GM18507 (cell line): ENCODE results near the gene NACC2.

Experiments used
- DNase-seq: peaks from one replicate; pipeline ENCODE4 v3.0.0; 2011; ENCODE audit warnings: low read depth; ENCODE audit not compliant: insufficient read length; ENCODE audit errors: extremely low spot score
- FAIRE-seq: peaks from 2 replicates; lab custom pipeline; 2011; peaks lifted over from hg19 to GRCh38; lab: Jason Lieb, UNC

NACC2 gene

DNA sequence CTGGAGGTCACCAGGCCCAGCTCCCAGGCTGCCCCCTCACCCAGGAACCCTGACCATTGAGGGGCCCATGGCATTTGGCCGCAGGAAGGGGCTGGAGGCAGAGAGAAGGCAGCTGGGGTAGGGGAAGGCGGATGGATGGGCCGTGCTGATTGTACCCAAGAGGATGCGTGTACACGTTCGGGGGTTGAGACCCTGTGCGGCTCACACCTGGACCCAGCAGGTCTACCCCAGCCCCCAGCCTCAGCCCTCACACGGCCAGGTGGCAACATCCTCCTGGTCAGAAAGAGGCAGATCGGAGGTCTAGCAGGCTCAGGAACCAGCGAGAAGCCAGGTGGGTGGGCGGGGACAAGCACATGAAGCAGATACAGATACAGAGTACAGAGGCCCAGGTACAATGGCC is 33.7 kb downstream of the NACC2 start:
- FAIRE-seq = no peak
- DNase-seq = no peak

DNA sequence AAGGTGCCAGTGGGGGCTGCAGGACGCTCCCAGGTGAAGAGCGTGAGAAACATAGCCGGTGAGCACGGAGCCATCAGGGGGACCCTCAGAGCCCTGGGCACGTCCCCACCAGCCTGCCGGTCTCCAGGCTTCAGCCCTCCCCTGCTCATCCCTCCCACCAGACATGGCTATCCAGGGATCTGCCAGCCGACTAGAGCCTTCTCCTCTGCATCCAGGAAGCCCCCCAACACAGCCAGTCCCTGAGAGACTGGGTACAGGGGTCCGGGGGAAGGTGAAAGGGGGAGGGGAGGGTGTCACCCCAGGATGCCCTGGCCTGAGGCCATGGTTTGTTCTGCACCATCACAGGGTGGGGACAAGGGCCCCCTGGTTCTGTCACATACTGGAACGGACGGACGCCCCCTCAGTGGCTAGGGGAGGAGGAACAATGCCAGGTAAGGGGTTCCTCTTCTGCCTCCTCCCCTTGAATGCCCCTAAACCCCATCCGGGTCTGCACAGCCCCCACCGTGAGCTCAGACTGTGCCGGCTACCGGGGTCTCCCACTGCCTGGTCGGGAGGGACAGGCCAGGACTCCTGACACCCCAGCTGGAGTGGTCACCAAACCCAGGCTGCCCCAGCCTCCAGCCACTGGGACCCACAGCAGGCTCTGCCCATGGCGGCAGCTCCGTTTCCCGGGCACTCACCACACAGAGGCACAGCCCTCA is 34.3 kb downstream of the NACC2 start:
- DNase-seq (no peak), FAIRE-seq (no peak)

DNA sequence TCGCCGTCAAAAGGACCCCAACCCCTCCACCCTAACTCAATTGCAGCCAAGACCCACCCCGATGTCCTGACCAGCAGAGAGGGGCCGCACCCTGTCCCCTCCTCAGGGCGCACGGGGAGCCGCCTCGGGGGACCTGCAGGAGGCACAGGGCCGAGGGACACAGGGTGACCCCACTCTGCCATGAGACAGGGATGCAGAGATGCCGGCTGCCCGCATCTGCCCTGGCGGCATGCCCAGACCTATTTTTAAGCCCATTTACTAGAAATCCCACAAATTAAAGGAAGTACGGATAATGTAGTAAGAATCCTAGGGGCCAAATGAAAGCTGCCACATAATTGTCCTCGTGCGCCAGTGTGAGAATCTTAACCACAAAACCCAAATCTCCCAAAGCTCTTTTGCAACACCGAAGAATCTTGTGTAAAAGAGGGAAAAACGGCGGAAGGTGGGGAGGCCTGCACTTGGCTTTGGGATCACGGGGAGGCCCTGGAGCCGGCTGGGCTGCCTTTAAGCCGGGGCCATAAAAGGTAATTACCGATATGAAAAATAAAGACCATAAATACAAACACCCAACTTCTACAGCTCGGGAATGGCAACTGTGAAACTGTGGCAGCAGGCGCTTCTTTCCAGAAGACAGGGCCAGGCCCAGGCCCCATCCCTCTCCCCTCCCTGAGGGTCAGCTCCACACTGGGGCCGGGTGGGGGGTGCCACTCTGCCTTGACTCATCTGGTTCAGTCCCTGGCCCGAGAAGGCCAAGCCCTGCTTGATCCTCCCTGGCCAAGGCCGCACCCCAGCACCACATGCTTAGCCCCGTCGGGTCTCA is 35.0 kb downstream of the NACC2 start:
- FAIRE-seq (no peak), DNase-seq (no peak)

DNA sequence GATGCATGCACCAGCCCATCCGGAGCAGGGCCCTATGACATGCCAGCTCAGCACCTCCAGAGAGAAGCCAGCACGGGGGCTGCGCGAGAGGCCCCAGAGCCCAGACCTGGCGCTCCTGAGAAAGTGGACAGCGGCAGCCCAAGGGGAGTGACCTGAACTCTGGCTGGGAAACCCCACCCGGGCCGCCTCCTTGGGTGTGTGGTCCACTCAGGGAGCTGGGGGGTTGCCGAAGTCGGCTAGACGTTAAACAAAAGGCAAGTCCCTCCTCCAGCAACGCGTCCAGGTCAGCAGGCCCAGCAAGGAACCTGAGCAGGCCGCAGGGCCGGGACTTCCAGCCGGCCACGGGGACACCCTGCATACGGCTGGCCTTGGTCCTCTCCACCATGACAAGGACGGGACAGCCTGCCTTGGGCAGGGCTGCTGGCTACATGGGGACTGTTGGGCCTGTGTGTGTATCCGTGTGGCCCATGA is 35.7 kb downstream of the NACC2 start:
- no peak for DNase-seq
- FAIRE-seq = no peak

DNA sequence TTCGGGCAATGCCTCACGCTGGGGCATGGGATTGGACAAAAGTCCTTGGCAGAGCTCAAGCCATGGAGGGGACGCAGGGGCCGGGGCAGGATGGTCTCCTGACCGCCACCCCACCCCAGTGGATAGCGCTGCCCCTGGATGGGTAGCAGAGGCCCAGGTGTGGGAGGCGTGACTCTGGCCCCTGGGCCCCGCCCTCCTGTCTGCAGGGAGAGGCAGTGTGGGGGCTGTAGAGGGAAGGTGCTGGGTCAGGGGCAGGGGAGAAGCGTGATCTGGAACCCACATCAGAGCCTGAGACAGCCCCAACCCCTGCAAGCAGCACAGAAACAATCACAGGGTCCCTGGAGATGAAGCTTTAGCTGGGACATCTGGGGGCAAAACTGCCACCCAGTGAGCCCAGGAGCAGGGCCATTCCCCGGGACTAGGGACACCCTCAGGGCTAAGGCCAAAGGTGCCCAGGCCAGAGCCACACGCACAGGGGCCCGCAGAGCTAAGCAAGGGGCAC is 36.2 kb downstream of the NACC2 start:
- FAIRE-seq = no peak

DNA sequence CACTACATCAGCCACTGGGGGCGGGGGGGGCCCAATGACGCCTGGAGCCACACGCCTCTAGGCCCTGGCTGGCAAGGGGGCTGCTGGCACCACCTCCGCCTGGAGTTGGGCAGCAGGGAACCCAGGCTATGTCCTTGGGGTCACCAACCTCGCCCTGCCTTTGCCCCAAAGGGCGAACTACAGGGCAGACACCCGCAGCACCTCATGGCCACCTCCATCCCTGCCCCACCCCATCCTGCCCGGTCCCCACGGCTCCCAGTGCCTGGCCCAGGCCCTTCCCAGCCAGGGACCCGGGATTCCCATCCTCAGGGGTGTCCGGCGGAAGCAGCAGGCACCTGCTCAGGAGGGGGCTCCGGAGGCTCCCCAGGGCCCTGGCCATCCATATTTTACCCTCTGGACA is 37.0 kb downstream of the NACC2 start:
- DNase-seq = no peak

More for the DNA sequence above, 36.2 kb downstream of the NACC2 start:
- DNase-seq = no peak

DNA sequence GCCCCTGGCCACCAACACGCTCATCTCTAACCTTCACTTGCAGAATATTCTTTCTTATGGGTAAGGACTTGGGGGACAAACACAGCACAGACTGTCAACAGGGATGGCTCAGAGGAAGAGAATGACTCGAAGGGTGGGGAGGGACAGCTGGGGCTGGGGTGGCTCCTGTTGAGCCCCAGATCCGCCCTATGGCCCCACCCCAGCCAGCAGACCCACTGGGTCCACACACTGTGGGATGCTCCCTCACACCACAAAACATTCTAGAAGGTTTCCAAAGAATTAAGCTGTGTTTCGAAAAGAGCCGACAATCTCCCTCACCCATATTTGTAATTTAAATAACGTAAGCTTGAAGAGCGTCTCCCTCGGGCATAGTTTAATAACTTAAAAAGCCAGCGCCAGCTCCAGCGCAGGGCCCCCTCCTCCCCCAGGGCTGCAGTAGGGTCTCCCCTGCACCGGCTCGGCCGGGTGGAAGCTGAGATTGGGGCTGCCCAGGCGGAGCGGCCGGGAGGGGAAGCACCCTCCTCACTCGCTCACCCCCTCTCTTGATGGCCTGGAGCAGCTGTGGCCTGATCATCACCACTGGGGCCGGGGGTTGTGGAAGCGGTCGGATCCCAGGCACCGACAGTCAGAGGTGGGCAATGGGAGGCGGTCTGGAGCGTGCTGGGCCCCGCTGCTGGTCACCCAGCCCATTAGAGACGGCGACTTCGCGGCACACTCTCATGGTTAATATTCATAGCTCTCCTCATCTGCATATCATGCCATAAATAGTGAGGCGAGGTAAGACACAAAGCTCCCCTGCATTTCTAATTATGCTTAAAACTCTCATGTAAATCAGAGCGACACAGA is 37.6 kb downstream of the NACC2 start:
- FAIRE-seq = no peak
- no peak for DNase-seq

More for the DNA sequence above, 37.0 kb downstream of the NACC2 start:
- FAIRE-seq = no peak

DNA sequence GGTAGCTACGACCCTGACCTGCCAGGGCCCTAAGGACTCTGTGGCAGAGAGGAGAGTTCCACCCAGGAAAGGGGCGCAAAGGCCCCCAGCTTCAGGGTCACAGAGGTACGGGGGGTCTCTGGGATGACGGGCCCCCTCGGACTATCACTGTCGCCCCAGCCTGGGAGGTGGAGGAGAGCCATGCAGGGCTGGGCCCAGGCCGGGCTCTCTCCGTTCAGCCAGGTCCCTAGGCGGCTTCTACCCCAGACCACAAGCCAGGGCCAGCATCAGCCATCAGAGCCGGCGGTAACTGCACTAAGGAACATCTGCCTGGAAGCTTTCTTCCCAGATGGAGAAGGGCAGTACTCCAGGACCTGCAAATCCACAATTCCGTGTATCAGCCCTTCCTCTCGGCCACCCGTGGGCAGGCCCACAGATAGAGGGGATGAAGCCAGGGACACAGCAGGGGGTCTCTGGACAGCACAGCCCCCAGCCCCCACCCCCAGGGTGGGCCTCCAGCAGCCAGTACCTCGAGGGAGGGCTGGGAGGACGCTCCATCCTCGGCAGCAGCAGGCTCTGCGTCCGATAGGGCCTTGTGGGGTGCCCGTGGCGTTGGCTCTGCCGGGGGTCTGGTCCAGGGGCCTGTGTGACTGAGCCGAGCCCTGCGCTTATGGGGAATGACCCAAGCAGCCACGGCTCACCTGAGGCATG is 38.4 kb downstream of the NACC2 start:
- FAIRE-seq = no peak

DNA sequence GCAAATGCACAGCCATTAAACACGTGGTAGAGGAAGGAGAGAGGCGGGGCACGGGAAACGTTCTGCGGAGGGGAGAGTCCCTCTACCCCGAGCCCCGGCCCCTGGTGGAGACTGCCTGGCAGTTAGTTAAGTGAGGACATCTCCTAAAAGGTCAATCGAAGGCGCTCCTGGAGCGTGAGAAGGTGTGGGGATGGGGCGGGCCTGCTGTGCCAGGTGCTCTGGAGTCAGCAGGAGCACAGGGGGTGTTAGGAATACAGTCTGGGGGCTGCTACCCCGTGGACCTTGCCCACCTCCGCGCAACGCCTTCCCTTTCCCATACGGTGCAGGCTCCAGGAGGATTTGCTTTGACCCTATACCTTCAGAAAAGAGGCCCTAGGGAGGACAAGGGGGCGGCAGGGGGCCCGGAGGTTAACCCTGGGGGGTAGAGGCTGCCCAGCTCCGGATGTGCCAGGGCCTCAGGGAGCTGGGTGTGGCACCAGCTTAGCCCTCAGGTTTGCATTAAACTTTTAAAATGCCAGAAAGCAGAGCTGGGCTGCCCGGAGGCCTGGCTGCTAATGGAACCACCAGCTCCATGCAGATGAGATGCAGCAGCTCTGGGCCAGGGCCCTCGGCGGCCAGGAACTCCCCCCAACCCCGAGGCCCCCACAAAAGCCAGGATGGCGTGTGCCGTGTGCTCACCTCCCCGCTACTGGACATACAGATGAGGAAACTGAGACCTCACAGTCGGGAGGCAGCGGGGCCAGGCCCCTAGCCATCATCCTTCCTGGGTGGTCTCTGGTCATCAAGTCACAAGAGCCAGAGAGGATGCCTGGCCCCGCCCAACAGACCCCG is 39.2 kb downstream of the NACC2 start:
- FAIRE-seq (no peak), DNase-seq (no peak)

More for the DNA sequence above, 38.4 kb downstream of the NACC2 start:
- no peak for DNase-seq

DNA sequence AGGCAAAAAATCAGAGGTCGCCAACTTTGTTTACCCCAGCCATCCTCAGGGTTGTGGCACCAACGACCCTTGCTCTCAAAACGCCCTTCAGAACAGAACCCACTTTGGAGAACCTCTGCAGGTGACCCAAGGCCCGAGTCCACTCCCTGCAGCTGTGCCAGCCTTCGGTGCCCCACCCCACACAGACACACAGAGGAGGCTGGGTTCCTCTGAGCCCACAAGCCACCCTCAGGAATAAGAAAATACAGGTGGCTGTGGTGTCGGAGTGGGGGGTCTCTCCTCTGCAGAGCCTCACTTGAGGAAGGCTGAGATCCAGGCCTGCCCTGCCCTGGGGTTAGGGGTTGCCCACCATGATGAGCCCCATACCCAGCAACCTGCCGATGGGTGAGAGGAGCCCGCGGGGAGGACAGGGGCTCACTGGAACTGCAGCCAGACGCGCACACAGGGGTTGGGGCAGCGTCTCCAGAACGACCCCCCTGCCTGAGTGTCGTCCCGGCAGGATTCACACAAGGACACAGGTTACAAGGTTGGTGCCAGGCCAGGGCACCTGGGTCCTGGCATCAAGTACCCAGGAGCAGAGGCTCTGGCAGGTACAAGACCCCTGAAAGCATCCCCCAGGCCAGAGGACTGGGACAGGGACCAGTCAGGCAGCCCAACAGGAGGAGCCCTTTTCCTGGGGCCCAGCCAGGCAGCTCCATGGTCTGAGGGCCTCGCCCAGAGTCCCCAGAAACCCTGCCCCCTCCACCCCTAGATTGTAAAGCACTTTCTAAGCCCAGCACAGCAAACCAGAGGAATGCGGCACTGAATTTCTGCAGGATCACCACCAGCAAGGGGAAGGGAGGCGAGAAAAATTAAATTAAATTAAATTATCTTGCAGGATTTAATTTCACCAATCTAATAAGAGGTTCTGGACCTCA is 40.0 kb downstream of the NACC2 start:
- DNase-seq = no peak
- no peak for FAIRE-seq

DNA sequence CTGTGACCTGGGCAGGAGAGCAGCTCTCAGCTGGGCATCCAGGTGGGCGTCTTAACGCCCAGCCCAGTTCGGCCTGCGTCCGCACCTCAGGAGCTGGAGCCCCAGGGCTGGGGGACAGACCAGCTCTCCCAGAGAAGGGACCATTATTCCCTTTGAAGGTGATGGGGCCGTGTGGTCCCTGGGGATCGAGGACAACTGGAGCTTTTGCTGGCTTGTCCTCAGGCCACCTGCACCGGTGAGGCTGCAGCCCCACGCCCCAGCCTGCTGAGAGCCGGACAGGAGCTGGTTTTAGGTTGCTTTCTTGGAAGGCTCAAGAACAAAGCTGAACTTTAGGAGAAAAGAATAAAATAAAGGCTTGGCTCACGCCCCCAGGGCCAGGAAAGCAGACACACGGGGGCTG is 40.9 kb downstream of the NACC2 start:
- FAIRE-seq (no peak), DNase-seq (no peak)

DNA sequence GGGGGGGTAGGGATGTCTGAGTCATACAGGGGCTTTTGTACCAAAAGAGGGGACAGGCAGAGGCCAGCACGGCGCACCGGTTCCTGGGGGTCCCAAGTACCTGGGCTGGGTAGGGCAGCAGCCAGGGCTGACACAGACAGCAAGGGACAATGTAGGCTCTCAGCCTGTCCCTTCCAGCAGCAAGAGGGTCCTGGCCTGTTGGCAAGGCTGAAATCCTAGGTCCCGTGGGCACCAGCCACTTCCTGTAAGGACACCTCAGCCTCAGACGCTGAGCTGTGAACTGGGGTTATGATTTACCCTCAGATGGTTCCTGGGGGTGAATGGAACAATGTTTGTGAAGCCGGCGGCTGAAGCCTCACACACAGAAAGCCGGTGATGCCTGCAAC is 41.3 kb downstream of the NACC2 start:
- DNase-seq (no peak), FAIRE-seq (no peak)

DNA sequence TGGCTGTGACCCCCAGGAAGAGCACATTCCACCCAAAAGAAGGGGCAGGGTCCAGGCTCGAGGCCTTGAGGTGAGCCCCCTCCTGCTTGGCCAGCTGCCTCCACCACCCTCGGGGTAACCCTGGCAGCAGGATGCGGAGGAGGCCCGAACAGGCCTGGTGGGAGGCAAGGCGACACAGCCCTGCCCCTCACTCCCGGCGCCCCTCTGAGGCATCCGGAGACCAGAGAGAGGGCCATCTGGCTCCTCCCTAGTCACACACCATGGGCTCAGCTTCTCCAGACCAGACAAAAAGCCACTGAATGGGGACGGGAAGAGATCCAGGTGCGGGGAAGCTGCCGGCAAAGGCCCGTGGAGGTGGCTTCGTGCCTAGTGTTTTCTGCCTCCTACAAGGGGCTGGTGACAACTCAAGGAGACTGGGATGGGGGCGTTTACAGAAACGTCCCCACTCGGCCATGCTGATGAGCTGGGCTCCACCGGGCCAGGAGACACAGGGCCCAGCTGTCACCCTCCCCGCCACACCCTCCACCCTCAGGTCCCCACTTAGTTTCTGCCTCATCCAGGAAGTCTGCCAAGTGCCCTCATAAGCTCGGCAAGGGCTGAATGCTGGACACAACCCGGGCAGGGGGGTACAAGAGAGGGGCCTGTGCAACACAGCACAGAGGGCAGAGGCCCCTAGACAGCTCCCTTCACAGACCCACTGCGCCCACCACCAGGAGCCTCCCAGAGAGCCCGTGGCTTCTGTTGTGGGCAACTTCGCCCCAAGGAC is 41.9 kb downstream of the NACC2 start:
- FAIRE-seq (no peak), DNase-seq (no peak)

DNA sequence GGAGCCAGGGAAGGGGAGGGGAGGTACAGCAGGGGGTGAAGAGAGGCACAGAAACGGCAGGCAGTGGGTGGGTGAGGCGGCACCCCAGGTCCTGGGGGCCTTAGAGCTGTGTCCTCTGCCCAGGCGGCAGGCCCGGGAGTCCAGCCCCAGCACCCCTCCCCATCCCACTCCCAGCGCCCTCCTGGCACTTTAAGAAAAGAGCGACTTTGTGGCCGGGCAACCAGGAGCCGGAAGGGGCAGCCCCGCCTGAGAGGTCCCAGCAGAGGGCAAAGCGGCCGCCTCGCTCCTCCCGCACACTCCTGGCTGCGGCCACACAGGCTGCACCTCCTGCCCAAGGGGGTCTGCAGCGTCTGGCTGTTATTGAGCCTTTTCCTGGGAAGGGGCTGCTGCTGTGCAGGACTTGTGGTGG is 42.6 kb downstream of the NACC2 start:
- DNase-seq (no peak), FAIRE-seq (no peak)

DNA sequence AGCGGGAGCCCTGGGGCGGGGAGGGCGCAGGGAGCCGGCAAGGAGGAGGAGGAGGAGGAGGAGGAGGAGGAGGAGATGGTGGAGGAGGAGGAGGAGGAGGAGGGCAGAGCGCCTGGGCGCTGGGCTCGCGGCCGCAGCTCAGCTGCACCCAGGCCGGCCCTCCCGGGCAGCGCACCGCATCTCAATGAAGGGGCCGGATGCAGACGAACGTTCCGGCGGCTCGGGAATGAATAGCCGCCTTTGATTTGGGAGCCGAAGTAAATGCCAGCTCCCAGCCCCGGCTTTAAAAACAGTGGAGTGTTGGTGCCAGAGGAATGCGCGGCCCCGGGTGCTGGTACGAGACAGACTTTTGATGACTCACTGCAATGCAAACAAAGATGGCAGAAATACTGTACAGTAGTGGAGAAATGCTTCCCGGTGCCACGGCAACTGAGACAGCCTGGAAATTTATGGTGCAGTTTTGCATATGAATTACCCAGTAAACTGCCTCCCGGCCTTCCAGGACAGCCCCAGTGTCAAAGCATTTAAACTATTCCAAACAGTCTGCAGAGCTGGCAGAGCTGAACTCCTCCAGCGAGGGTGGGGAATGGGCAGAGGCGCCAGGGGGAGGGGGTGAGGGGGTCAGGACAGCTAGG is 43.1 kb downstream of the NACC2 start:
- DNase-seq = no peak
- FAIRE-seq = no peak

DNA sequence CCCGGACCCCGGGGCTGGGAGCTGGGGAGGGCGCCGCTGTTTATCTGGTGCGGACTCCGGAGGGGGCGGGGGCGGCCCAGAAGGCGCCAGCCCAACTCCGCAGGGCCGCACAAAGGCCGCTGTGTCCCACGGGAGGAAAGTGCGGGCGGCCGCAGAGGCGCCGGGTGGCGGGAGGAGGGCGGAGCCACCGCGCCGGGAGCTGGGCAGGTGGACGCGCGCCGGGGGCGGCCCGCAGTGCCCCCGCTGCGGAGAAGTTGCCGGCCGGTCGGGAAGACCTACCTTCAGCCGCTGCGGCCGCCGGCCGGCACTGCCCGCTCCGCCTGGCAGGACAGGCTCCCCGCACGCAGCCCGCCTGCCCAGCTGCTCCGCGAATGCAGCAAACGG is 43.6 kb downstream of the NACC2 start:
- no peak for FAIRE-seq
- no peak for DNase-seq
